Esophagus squamous epithelium (tissue), 4 donors: Measurements from ENCODE around the gene NPY4R2.
"Not testable (repeated sequence)": the region's sequence is repeated elsewhere in the genome, so short reads cannot be mapped to it uniquely, and the experiment has no call there.

ENCODE experiments used
- CTCF ChIP-seq, 6 experiments: fragments of 450-650 bp in 4 of 6; fragments of 200-600 bp in 2 of 6; sonication (generic) in 2 of 6; IDR thresholded peaks; one replicate each; pipeline ENCODE4 v1.5.1; 2016 to 2019; ENCODE audit warnings: antibody characterized with exemption in 6 of 6, mild to moderate bottlenecking in 4 of 6, moderate library complexity in 4 of 6
- POLR2A ChIP-seq, 4 donors: fragments of 450-650 bp; IDR thresholded peaks; one replicate each; pipeline ENCODE4 v1.6.1; 2017; ENCODE audit warnings: antibody characterized with exemption in 4 of 4, mild to moderate bottlenecking in 4 of 4, moderate library complexity in 3 of 4

GRCh38 chr10:47915849-47916548 is 2.5 kb upstream of the NPY4R2 start:
- TF ChIP-seq POLR2A, CTCF (IDR thresholded peaks at IDR 0.05): not testable (repeated sequence)
